ENCODE results near the gene DLST. TPM values are rescaled to one million over a fixed set of nuclear protein-coding genes. Genes with fewer than 3 reads are reported as not detected.

DLST gene
- total RNA-seq, 2 donors from 2014 or later, result 70.4 to 85.0 TPM

DNA sequence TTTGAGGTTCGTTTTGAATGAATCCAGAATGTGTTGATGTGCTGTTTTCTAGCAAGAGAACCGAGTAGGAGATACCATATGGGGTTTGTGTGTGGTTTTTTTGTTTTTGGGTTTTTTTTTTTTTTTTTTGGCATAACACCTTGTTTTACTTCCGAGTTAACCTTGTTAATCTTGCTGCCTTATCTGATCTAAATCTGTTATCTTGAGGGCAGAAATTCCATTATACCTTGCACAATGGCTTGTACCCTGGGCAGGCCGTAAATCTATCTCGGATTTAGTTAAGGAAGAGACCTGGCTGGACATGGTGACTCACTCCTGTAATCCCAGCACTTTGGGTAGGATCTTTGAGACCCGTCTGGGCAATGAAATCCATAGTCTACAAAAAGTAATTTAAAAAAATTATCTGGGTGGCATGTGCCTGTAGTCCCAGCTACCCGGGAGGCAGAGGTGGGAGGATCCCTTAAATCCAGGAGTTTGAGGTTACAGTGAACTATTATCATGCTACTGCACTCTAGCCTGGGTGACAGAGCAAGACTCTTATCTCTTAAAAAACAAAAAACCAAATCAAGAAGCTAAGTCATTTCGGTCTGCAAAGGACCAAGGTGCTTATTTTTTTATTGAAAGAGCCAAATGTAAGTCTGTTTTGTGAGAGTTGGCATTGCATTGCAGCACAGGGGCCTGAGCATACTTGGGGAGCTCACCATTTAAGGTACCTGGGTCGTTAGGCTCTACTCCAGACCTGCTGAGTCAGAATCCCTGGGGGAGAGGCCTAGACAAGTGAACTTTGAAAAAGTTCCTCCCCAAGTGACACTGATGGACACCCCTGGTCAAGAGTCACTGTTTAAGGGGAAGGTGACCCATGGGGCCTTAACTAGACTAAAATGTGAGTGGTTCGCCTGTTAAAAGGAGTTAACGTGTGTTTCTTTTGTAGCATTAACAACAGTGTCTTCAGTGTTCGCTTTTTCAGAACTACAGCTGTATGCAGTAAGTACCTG, 6.7 kb downstream of the DLST start:
- no peak for DNase-seq (ENCODE audit: low spot score)
- intact Hi-C loops (cut with DNase I), result no loop called here

DNA sequence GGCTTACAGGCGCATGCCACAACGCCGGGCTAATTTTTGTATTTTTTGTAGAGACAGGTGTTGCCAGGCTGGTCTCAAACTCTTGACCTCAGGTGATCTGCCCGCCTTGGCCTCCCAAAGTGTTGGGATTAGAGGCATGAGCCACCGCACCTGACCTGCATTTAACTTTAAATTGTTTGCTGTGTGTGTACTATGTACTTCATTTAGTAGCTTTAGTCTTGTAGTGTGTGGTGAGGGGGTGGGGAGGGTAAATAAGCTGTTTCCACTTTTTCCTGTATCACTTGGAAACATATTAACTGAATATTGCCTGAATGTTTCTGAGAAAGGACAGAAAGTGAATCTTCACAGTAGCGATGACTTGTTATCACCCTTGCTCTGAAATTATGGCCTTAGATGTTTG, 8.5 kb downstream of the DLST start:
- intact Hi-C loops (cut with DNase I), result no loop called here
- no peak for DNase-seq (ENCODE audit: low spot score)

DNA sequence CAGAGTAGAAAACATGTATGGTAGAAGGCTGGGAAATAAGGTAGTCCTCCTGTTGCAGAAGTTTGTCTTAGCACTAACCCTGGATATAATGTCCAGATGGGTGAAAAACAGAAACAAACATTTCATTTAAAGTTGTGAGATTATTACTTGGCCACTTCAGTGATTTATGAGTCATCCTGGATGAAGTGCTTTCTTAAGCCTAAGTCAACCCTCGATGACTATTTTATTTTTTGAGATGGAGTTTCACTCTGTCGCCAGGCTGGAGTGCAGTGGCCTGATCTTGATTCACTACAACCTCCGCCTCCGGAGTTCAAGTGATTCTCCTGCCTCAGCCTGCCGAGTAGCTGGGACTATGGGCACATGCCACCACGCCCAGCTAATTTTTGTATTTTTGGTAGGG, 10.2 kb downstream of the DLST start:
- intact Hi-C loops (cut with DNase I), result no loop called here
- DNase-seq (ENCODE audit: low spot score), result no peak

DNA sequence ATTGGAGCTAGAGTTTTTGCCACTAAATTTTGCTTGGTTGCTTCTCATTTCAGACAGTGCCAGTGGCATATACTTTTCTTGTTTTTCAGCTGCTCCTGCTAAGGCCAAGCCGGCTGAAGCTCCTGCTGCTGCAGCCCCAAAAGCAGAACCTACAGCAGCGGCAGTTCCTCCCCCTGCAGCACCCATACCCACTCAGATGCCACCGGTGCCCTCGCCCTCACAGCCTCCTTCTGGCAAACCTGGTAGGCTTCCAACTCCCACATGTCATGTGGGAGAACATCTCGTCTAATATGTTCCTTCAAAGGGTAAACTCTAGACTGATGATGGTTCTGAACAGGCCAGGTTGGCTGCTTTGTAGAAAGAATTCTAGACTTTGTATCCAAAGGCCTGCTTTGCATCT, 11.0 kb downstream of the DLST start:
- DNase-seq (ENCODE audit: low spot score), result no peak
- intact Hi-C loops (cut with DNase I), result no loop called here

DNA sequence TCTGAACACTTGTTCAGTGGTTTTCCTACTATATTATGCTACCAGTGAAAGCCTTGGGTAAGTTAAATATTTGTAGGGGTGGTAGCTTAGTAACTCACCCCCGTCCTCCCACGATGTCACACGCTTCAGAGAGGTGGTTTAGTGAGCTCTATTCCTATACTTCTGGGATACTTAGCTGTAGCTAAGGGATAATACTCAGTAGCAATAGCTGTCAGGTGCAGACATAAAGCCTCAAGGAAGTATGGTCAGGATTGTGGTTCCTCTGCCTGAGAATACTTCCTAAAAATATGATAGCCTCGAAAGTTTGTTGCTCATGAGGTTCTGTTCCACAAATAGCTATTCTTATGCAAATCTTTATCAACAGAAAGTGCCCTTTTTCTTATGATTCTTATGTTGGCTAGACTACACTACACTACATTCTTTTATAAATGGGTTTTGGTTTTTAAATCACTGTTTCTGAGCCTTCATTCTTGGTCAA, 11.9 kb downstream of the DLST start:
- DNase-seq (ENCODE audit: low spot score), result no peak
- intact Hi-C loops (cut with DNase I), result no loop called here

DNA sequence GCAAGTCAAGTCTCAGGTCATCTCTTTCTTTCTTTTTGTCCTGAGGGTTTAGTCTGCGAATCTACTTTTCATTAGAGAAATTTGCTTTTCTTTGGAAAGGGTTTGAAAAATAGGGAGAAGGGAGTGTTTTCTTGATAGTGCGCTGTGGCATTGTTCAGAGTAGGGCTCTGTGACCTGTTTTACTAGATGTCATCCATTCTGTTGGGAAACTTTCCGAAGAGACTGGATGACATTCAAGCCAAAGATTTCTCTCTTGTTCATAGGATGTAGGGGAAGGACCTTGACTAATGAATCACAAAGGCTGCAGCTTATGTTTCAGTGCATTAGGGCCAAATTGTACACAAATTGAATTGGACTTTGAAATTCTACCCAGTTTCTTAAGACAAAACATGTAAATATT, 14.7 kb downstream of the DLST start:
- intact Hi-C loops (cut with DNase I), result no loop called here
- DNase-seq (ENCODE audit: low spot score), result no peak

DNA sequence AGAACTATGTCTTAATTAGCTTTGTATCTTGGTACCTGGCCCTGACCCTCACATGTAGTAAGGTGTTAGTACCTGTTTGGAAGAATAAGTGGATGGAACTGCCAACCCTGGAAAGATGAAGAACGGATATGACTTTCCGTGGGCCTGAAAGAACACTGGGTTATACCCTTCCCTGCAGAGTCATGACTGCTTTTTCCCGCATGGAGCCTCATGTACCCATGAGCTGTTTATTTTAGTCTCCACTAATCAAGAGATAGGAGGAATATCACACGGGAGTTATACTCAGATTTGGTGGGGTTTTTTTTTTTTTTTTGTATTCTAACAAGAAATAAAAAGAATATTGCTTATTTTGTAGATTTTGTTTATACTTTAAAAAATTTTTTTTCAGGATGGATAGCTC, 15.9 kb downstream of the DLST start:
- DNase-seq (ENCODE audit: low spot score), result no peak
- intact Hi-C loops (cut with DNase I), result no loop called here

DNA sequence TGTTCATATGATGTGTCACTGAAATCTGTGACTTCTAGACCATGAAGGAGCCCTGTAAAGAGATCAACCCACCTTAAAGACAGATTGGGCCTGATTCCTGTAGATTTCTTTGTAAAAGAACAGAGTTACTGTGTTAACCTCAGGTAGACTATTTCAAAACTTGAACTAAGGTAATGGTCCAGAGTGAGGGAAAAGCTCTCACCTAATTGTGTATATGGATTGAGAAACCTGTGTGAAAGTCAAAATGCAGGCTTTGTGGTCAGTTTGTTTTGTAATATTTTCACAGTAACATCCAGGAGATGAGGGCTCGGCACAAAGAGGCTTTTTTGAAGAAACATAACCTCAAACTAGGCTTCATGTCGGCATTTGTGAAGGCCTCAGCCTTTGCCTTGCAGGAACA, 16.4 kb downstream of the DLST start:
- DNase-seq (ENCODE audit: low spot score), result no peak
- intact Hi-C loops (cut with DNase I), result no loop called here

DNA sequence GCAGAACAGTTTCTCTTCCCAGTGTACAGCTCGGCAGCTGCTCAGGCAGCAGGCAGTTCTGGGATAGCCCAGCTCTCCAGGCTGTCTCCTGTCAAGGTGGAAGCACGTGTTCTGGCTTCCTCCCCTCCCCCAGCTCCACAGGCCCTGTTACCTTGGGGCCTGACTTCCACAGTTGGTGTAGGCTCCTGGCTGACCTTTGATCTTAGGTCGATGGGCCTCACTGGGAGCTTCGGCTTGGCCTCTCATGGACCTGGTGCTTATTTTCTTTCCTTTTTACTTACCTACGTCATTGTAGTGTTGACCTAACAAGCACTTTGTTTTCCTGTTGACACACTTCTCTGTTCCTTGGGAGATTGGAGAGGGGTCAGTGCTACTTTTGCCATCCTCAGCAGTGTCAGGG, 17.0 kb downstream of the DLST start:
- intact Hi-C loops (cut with DNase I), result no loop called here
- DNase-seq (ENCODE audit: low spot score), result no peak

DNA sequence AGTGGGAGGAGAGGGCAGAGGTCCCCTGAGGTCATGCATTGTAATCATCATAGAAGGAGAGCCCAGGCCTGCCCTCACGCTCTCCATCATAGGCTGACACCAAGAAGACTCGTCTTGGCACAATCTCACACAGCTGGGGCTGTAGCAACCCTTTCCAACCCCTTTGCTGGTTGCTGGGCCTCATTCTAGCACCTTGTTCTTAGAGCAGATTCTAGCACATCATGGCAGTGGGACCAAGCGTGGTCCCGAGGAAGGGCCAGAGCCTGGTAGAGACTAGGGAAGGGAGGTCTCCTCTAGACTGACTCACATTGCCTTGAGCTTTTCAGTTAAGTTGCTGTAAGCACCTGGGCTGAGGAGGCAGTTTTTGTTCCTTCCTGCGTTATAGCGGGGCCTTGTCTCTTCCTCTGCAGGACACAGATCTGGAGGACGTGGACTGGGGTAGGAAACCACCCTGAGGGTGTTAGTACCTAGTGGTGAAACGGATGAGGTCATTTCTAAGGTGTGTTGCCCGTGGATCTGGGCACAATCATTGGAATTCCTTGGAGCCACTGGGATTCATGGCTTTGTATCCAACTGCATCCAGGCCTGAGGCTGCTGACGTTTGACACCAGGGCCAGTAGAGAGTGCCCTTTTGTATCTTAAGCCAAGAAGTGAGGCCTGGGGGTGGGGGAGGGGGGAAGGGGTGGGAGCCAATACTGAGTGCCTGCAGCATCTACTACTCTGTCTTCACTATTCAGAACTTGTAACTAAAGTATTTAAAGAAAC, 21.4 kb downstream of the DLST start:
- intact Hi-C loops (cut with DNase I), result no loop called here

DNA sequence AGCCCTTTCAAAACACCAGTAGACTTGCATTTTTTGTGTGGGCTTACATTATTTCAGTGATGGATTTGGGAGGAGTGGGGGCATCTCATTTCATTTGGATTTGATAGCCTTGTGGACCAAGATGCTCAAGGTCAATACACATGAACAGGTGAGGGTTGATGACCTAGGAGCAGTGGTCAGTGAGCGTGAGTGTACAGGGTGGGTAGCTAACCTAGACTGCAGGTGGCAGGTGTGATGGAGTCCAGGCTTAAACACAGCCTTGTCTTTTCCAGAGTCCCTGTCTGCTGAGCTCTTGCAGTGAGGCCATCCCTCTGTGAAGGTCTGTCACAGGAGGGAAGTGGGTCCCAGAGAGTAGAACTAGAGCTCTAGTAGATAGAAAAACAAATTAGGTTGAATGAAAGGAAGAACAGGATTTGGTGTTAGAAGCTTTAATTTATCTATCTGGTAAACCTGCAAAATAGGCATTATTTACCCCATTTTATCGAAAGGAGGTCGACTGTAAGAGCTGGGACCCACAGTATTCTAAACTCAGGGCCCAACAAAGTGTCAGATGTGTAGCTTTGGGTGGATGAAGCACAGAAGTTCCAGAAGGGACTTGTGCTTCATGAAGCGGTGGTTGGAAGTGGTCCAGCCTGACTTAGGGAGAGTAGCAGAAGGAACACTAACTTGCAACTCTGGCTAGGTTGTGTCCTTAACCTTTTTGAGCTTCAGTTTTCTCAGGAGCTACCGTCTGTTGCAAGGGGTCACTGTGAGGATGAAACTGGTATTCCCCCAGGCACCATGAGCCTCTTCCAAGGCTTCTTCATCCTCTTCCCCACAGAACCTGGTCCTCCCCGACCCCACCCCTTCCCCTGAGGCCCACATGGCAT, 23.2 kb downstream of the DLST start:
- DNase-seq (ENCODE audit: low spot score), result no peak

More for the DNA sequence above, 21.4 kb downstream of the DLST start:
- no peak for DNase-seq (ENCODE audit: low spot score)

DNA sequence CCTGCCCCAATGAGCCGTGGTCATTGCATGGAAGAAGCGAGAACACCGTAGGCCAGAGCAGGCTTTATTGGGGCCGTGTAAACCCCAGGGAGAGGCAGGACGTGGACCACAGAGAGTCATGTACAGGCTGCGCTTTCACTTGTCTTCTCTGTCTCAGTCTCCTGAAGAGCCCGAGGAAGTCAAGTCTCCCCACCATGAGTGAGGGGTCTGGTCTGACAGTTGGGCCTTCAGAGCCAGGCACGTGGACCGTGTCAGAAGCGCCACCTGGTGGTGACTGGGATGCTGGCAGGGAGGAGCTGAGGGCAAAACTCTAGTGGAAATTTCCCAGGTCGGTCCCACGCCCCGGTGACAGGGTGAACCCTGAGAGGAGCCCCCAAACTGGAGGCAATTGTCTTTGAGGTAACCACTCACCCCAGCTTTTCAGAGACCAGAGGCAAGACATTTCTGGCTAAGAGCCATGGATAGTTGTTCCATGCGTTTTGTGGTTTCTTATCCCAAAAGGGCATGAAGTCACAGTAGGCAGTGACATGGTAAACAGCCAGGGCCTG, 24.0 kb downstream of the DLST start:
- intact Hi-C loops (cut with DNase I), result loop anchor here (5.0 kb wide), 2 partner anchors 43 to 48 kb away; no protein-coding TSS in a partner anchor
- DNase-seq (ENCODE audit: low spot score), result peak; percentile 91

More for the DNA sequence above, 23.2 kb downstream of the DLST start:
- intact Hi-C loops (cut with DNase I), result loop anchor here (5.0 kb wide), 2 partner anchors 43 to 48 kb away; no protein-coding TSS in a partner anchor

DNA sequence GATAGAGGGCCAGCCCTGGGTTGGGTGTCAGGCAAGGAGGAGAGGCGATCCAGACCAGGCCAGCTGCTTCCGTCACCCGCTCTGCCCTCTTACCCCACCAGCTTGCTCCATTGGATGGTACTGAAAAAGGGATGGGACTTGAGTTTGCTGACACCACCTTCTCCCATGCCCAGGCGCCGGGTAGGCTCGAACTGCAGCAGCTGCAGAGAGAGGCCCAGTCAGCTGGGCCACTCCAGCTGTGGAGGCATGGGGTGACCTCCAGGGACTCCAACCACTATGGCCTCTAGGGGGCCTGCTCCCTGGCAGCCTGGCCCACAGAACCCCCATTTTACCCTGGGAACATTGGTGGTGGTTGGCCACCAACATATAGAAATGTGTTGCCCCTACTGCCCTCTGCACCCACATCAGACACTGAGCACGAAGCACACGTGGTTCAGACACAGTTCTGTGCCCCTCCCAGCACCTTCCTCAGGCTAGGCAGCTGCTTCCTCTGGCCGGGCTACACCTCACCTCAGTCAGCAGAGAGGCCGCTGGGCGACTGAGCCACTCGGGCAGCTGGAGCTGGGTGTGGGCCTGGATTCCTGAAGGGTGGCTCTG, 25.3 kb downstream of the DLST start:
- DNase-seq (ENCODE audit: low spot score), result no peak

DNA sequence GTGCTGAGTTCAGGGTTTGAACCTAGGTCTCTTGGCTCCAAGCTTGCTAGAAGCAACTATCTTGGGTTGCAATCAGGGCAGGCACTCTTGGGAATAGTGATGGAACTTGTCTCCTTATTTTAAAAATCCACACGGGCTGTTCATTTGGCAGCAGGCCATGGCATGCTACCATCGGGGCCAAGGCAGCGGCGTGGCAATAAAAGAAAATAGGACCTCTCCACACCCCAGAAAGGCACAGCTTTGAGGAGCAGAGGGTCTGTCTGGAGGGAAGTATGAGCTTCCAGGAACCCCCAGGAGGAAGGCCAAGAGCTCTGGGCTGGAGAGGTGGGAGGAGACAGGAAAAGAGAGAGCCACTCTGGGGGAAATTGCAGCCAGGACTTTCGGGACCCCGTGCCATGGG, 26.0 kb downstream of the DLST start:
- intact Hi-C loops (cut with DNase I), result loop anchor here (5.0 kb wide), 2 partner anchors 45 to 50 kb away; no protein-coding TSS in a partner anchor
- DNase-seq (ENCODE audit: low spot score), result no peak

More for the DNA sequence above, 25.3 kb downstream of the DLST start:
- intact Hi-C loops (cut with DNase I), result loop anchor here (5.0 kb wide), 2 partner anchors 45 to 50 kb away; no protein-coding TSS in a partner anchor

DNA sequence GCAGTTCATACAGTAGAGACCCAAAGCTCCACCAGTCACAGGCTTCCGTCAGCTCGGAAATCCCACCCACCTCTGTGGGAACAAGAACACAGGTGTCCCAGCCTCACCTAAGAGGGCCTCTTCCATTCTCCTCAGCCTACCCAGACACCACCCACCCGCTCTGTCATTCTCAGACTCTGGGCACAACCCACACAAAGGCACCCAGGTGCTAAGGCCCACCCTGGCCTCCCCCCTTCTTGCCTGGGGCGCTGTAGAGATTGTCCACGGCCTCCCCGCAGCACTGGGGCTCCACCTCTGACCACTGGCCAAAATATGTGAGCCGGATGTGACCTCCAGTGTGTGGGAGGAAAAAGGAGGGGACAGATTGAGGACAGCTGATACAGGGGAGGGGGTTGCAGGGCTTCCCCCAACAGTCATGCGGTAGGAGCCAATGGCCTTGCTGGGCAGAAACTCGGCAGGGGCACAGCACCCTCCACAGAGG, 27.2 kb downstream of the DLST start:
- intact Hi-C loops (cut with DNase I), result loop anchor here (5.0 kb wide), 2 partner anchors 47 to 52 kb away; no protein-coding TSS in a partner anchor

DNA sequence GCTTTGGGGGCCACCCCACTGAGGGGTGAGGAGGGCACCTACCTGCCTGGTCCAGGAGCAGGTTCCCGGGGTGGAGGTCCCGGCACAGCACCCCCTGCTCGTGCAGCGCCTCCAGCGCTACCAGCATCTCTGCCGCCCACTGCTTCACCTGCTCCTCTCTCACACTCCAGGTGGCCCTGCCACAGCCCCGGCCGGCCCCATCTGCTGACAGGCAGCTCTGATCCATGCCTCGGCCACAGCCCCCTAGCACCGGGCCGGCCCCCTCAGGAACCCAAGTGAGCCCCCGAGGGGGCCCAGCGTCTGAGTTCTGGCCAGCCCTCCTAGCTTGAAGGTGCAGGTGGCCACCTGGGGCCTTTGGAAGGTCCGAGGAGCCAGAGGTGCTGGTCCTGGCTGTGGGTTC, 27.8 kb downstream of the DLST start:
- intact Hi-C loops (cut with DNase I), result loop anchor here (5.0 kb wide), 2 partner anchors 47 to 52 kb away; no protein-coding TSS in a partner anchor
- no peak for DNase-seq (ENCODE audit: low spot score)

More for the DNA sequence above, 27.2 kb downstream of the DLST start:
- DNase-seq (ENCODE audit: low spot score), result no peak

DNA sequence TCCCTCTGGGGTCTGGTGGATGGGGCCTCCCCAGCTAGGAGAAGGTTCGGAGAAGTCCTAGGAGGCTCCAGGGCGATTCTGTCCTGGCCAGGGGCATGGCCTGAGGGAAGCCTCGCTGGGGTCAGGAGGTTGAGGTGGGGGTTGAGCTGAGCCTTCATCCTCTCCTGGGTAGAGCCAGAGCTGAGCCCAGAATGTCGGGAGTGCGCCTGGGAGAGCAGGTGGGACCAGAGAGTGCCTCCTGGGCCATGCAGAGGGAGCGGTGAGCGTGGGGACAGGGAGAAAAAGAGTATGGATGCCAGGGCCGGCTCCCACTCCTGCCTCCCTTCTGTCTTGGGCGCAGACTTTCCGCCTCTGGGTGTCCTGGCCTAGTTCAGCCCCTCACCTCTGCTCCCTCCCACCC, 28.2 kb downstream of the DLST start:
- intact Hi-C loops (cut with DNase I), result loop anchor here (5.0 kb wide), 3 partner anchors 48 to 177 kb away; no protein-coding TSS in a partner anchor
- DNase-seq (ENCODE audit: low spot score), result no peak

DNA sequence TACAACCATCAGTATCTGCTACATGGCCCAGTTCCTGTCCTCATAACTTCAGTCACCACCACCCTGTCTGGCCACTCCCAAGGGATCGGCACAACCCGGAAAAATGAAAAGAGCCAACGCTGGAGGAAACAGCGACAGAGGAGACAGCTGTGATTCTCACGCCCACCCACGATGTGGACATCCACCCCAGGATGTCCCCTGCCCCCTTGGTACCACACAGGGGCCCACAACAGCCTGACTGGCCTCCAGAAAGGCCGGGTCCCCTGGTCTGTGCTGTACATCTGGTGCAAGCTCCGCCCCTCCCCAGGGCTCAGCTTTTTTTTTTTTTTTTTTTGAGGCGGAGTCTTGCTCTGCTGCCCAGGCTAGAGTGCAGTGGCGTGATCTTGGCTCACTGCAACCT, 28.8 kb downstream of the DLST start:
- intact Hi-C loops (cut with DNase I), result loop anchor here in 1 of 2 donors (5.0 kb wide), 1 partner anchor 177 kb away; no protein-coding TSS in a partner anchor
- no peak for DNase-seq (ENCODE audit: low spot score)
